PC-9 (cell line): ENCODE data around the gene CPT1B. TPM values are rescaled to one million over a fixed set of nuclear protein-coding genes. Genes with fewer than 3 reads are reported as not detected.

Experiments
- BruUV-seq: library from RNA; stranded (reverse); fragments of 400-500 nt; replicated peaks from 2 replicates; lab custom pipeline; 2021; lab: Mats Ljungman, UMichigan
- CTCF ChIA-PET: fragments of 300-600 bp; sonication (Branson Sonifier 250); formaldehyde crosslinking; loops from one replicate; lab custom pipeline; 2022; ENCODE audit warnings: antibody characterized with exemption; lab: Charles Lee
- POLR2A ChIA-PET: fragments of 300-600 bp; sonication (Branson Sonifier 250); formaldehyde crosslinking; loops from one replicate; lab custom pipeline; 2022; ENCODE audit warnings: antibody characterized with exemption; ENCODE audit not compliant: unreplicated experiment; lab: Charles Lee
- DNase-seq, 2 experiments: peaks; one replicate each; pipeline versions ENCODE4 v3.0.0 to v3.0.0-alpha.2; 2015 to 2022; ENCODE audit warnings: mixed read lengths in 1 of 2
- H2AFZ ChIP-seq: fragments of 200-600 bp; sonication (generic); 2 replicates; pipeline ENCODE4 v1.8.1; 2017; ENCODE audit warnings: antibody characterized with exemption
- H3F3A ChIP-seq: fragments of 200-600 bp; sonication (generic); 2 replicates; pipeline ENCODE4 v1.8.1; 2017; ENCODE audit warnings: antibody characterized with exemption, mild to moderate bottlenecking, low read depth; ENCODE audit not compliant: insufficient read depth
- H3K27ac ChIP-seq: fragments of 200-600 bp; sonication (generic); 2 replicates; pipeline ENCODE4 v1.6.1; 2016; ENCODE audit warnings: mixed run types
- H3K27me3 ChIP-seq: fragments of 200-600 bp; sonication (generic); 2 replicates; pipeline ENCODE4 v1.6.1; 2016; ENCODE audit warnings: low read depth, mixed run types; ENCODE audit not compliant: insufficient read depth
- H3K36me3 ChIP-seq: fragments of 200-600 bp; sonication (generic); 2 replicates; pipeline ENCODE4 v1.6.1; 2016; ENCODE audit warnings: low read depth, mixed run types
- H3K4me1 ChIP-seq: fragments of 200-600 bp; sonication (generic); replicated peaks from 2 replicates; pipeline ENCODE4 v1.6.1; 2016; ENCODE audit warnings: mixed run types; ENCODE audit not compliant: insufficient read depth
- H3K4me2 ChIP-seq: fragments of 200-600 bp; sonication (generic); 2 replicates; pipeline ENCODE4 v1.6.1; 2017; ENCODE audit warnings: mixed run types
- H3K4me3 ChIP-seq: fragments of 200-600 bp; sonication (generic); 2 replicates; pipeline ENCODE4 v1.6.1; 2016; ENCODE audit warnings: mixed run types
- H3K79me2 ChIP-seq: fragments of 200-600 bp; sonication (generic); 2 replicates; pipeline ENCODE4 v1.6.1; 2017; ENCODE audit warnings: low read depth, mixed run types
- H3K9me2 ChIP-seq: fragments of 200-600 bp; sonication (generic); 2 replicates; pipeline ENCODE4 v1.8.1; 2017; ENCODE audit warnings: mild to moderate bottlenecking; ENCODE audit not compliant: insufficient read depth
- H3K9me3 ChIP-seq: fragments of 200-600 bp; sonication (generic); 2 replicates; pipeline ENCODE4 v1.8.1; 2016; ENCODE audit warnings: low read depth; ENCODE audit not compliant: insufficient read depth
- H4K20me1 ChIP-seq: fragments of 200-600 bp; sonication (generic); 2 replicates; pipeline ENCODE4 v1.8.1; 2017; ENCODE audit not compliant: insufficient read depth
- EZH2 ChIP-seq: fragments of 200-600 bp; sonication (generic); IDR thresholded peaks from 2 replicates; pipeline ENCODE4 v1.8.0; 2017; ENCODE audit warnings: antibody characterized with exemption, low read depth
- intact Hi-C: fragments of 100-400 bp; cut with micrococcal nuclease; formaldehyde crosslinking; loops from one replicate; pipeline ENCODE4 v1.10.0; 2022; ENCODE audit not compliant: unreplicated experiment
- total RNA-seq: library from RNA; stranded (reverse); gene quantifications from 2 replicates; pipeline ENCODE4 v1.2.3, GENCODE V29; 2021
- TF ChIP-seq, protein P1 (sequence below): fragments of 200-600 bp; sonication (generic); conservative IDR thresholded peaks from 2 replicates; pipeline ENCODE4 v1.6.1; 2017; ENCODE audit warnings: mixed run types, antibody characterized with exemption, mild to moderate bottlenecking, moderate library complexity

Gene CPT1B
- total RNA-seq, 1 experiment from 2014 or later: 66.2 TPM

DNA sequence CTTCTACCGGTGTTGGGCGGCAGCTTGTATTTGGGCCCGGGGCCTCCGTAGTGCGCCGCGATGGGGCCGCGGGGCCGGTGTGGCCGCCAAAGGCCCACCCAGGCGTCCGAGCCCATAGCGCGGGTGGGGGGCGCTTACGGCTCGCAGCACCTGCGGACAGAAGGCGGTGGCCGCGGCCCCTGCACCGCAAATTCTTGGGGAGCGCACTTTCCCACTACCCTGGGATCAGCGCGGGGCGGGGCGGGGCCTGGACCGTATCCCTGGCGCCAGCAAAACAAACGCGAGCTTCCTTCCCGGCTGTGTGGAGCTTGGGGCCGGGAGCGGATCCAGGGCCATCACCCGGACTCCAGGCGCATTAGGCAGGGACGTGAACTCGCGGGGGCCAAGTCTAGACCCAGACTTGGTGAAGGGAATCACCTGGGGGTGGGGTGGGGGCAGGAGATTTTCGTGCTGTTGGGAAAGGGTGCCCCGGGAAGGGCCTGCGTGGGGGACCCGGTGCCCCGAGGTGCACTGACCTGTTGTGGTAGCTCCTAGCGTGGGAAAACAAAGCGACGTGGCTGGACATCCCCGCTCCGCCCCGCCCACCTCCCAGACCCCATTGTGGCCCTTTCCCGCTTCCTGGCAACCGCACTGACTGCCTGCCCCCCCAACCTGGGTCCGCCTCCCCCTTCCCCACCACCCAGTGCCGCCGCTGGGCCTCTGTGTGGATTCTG lies 46.1 kb downstream of the CPT1B start:
- H3K36me3 ChIP-seq: no peaks in the 10 kb centered on the region
- H3K27me3 ChIP-seq: no peaks in the 10 kb centered on the region
- no peaks in the 10 kb centered on the region for H3K9me3 ChIP-seq
- BruUV-seq: no TSS peak
- peak overlapping the region; percentile 85 for H3K4me2 ChIP-seq
- ChIA-PET CTCF (interaction anchor here (0.6 to 1.3 kb wide), 2 partner anchors 29 to 31 kb away, joined by 3 to 5 read pairs; partner anchors contain the start of gene SYCE3), POLR2A (interaction anchor here (1.2 kb wide), 1 partner anchor 31 kb away, joined by 3 read pairs; the partner anchor contains the start of gene SYCE3)
- H3K4me3 ChIP-seq: peak overlapping the region; percentile 87
- peak; percentile 69 to 76 for DNase-seq
- no peaks in the 10 kb centered on the region for H3K9me2 ChIP-seq
- intact Hi-C loops: loop anchor here (2.0 kb wide), 1 partner anchor 31 kb away; the partner anchor contains the start of gene SYCE3
- TF ChIP-seq EZH2: no peak
- TF ChIP-seq, protein P1, sequence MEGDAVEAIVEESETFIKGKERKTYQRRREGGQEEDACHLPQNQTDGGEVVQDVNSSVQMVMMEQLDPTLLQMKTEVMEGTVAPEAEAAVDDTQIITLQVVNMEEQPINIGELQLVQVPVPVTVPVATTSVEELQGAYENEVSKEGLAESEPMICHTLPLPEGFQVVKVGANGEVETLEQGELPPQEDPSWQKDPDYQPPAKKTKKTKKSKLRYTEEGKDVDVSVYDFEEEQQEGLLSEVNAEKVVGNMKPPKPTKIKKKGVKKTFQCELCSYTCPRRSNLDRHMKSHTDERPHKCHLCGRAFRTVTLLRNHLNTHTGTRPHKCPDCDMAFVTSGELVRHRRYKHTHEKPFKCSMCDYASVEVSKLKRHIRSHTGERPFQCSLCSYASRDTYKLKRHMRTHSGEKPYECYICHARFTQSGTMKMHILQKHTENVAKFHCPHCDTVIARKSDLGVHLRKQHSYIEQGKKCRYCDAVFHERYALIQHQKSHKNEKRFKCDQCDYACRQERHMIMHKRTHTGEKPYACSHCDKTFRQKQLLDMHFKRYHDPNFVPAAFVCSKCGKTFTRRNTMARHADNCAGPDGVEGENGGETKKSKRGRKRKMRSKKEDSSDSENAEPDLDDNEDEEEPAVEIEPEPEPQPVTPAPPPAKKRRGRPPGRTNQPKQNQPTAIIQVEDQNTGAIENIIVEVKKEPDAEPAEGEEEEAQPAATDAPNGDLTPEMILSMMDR: no peak
- no peaks in the 10 kb centered on the region for H4K20me1 ChIP-seq
- peak overlapping the region; percentile 60 for H3K27ac ChIP-seq
- peaks cover 26% of the 10 kb centered on the region for H3K4me1 ChIP-seq
- H2AFZ ChIP-seq: peak overlapping the region; percentile 78
- H3K79me2 ChIP-seq: no peaks in the 10 kb centered on the region
- H3F3A ChIP-seq: peaks cover 54% of the 10 kb centered on the region

DNA sequence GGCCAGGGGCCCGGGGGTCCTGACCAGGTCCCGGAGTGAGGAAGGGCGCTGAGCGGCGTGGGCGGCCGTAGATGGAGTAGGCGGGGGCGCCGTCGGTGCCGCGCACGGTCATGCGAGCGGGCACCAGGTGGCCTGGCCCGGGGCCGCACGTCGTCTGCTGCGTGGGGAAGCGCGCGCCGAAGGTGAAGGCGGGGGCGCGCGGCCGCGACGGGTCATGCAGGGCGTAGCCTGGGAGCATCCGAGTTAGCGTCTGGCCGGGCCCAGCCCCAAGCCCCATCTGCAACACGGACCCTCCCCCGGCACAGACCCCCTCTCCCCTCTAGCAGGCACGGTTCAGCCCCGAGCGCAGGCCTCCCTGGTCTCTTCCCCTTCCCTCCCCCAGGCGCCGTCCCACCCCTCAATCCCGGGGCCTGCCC lies 46.7 kb downstream of the CPT1B start:
- Histone ChIP-seq H3K9me2 (no peaks in the 10 kb centered on the region), H3K9me3 (no peaks in the 10 kb centered on the region), H3F3A (peaks cover 55% of the 10 kb centered on the region), H3K27me3 (no peaks in the 10 kb centered on the region), H3K4me2 (peak overlapping the region; percentile 85), H3K4me3 (peak overlapping the region; percentile 87), H2AFZ (peak overlapping the region; percentile 78), H3K4me1 (peaks cover 26% of the 10 kb centered on the region), H4K20me1 (no peaks in the 10 kb centered on the region), H3K27ac (peak overlapping the region; percentile 60), H3K36me3 (no peaks in the 10 kb centered on the region), H3K79me2 (no peaks in the 10 kb centered on the region)
- ChIA-PET CTCF (interaction anchor here (1.3 kb wide), 1 partner anchor 31 kb away, joined by 5 read pairs; the partner anchor contains the start of gene SYCE3), POLR2A (interaction anchor here (1.2 kb wide), 1 partner anchor 31 kb away, joined by 3 read pairs; the partner anchor contains the start of gene SYCE3)
- intact Hi-C loops: loop anchor here (2.0 kb wide), 1 partner anchor 31 kb away; the partner anchor contains the start of gene SYCE3
- TF ChIP-seq, protein P1: no peak
- TF ChIP-seq EZH2: no peak
- peak in 1 of 2 experiments; percentile 52 for DNase-seq
- no TSS peak for BruUV-seq

DNA sequence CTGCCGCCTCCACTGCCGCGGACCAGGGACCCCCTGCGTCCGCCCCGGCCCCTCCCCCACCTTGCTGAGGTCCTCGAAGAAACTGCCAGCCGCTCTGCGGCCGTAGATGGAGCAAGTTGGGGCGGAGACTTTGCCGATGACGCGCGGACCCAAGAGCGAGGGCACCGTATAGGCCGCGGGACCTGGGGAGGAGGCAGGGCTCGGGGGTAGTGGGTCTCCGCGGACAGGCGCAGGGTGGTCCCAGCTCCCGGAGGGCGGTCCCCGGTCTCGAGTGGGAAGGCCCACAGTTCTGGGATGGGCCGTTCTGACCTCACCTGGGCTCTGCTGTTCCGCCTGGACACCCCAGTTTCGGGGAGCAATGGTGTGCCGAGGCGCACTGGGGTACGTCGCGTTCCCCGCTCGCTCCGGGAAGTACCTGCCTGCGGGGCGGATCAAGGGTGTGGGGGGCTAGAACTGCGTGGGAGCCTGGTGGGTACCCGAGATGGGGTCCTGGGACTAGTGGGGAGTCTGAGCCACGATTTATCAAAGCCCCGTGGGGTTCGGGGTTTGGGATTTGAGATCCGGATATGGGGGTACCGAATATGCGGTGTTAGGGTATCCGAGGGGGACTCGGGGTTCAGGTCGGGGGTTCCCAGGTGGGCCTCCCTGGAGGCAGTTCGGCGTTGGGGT lies 47.2 kb downstream of the CPT1B start:
- DNase-seq: peak; percentile 71
- Histone ChIP-seq H3K79me2 (no peaks in the 10 kb centered on the region), H3K4me1 (peaks cover 26% of the 10 kb centered on the region), H3K27me3 (no peaks in the 10 kb centered on the region), H3K4me3 (peak overlapping the region; percentile 87), H3K27ac (peak overlapping the region; percentile 60), H3K4me2 (peak overlapping the region; percentile 85), H3K9me2 (no peaks in the 10 kb centered on the region), H4K20me1 (no peaks in the 10 kb centered on the region), H3K9me3 (no peaks in the 10 kb centered on the region), H3F3A (peaks cover 59% of the 10 kb centered on the region), H3K36me3 (no peaks in the 10 kb centered on the region), H2AFZ (peak overlapping the region; percentile 78)
- TSS peak; percentile 49 for BruUV-seq
- TF ChIP-seq EZH2: no peak
- TF ChIP-seq, protein P1: no peak
- ChIA-PET CTCF (interaction anchor here (1.3 kb wide), 1 partner anchor 32 kb away, joined by 5 read pairs; the partner anchor contains the start of gene SYCE3), POLR2A (no interaction called here)
- intact Hi-C loops: loop anchor here (1.0 to 2.0 kb wide), 2 partner anchors 8 to 32 kb away; partner anchors contain the start of gene SYCE3
